Measurements from ENCODE around the gene TRIM54. TPM values are rescaled to one million over a fixed set of nuclear protein-coding genes. Genes with fewer than 3 reads are reported as not detected.

Gene TRIM54
- total and polyA plus RNA-seq, 2 of the 8 experiments (the other 6 are each of a cell fraction or from before 2014, with no cell fraction given): 3.9 to 5.8 TPM

GRCh38 chr2:27249891-27250651 lies 32.2 kb upstream of the TRIM54 start (continued):
- TF ChIP-seq CBX8 (IDR thresholded peaks at IDR 0.05; ENCODE audit: borderline replicate concordance, low read depth, low read length) (no peak), KDM1A (IDR thresholded peaks at IDR 0.05; ENCODE audit: borderline replicate concordance, low read length) (no peak; the same call in 1 of the 2 replicates), TBP (IDR thresholded peaks at IDR 0.05; ENCODE audit: low read depth, low read length) (peak; percentile 42; the same call in 1 of the 2 replicates), SIRT6 (IDR thresholded peaks at IDR 0.05; ENCODE audit: low read length) (no peak), CREB1 (IDR thresholded peaks at IDR 0.05) (no peak; the same call in 1 of the 2 replicates), FOSL1 (IDR thresholded peaks at IDR 0.05; ENCODE audit: insufficient read depth, low read depth, low read length) (no peak), ATF2 (IDR thresholded peaks at IDR 0.05; ENCODE audit: low read length) (no peak), TEAD4 (IDR thresholded peaks at IDR 0.05; ENCODE audit: low read depth, low read length) (0 out of 2 replicates have a peak, but pooled peaks have one; percentile 4), NRF1 (IDR thresholded peaks at IDR 0.05; ENCODE audit: low read depth, low read length) (no peak), SP2 (IDR thresholded peaks at IDR 0.05; ENCODE audit: low read length) (no peak), POU5F1 (IDR thresholded peaks at IDR 0.05; ENCODE audit: low read depth, low read length) (no peak), YY1 (IDR thresholded peaks at IDR 0.05; ENCODE audit: low read depth, low read length) (peak; percentile 13; the same call in 1 of the 2 replicates), ZNF274 (IDR thresholded peaks at IDR 0.05; ENCODE audit: borderline replicate concordance, extremely low read depth, low read length) (no peak), MAX (IDR thresholded peaks at IDR 0.05) (peak; percentile 86), JUN (IDR thresholded peaks at IDR 0.05; ENCODE audit: low read depth, low read length) (no peak), KDM4A (IDR thresholded peaks at IDR 0.05; ENCODE audit: low read depth, low read length, severe bottlenecking) (peak; percentile 51), KDM5A (IDR thresholded peaks at IDR 0.05; ENCODE audit: low read length) (no peak)

Measured in H1 (cell line).